Measurements from ENCODE around the gene ADGRB3.
A peak's percentile ranks its signal among the peaks of the same experiment; 100 is the strongest.
"Not testable (repeated sequence)": the region's sequence is repeated elsewhere in the genome, so short reads cannot be mapped to it uniquely, and the experiment has no call there.

The ADGRB3 gene

DNA sequence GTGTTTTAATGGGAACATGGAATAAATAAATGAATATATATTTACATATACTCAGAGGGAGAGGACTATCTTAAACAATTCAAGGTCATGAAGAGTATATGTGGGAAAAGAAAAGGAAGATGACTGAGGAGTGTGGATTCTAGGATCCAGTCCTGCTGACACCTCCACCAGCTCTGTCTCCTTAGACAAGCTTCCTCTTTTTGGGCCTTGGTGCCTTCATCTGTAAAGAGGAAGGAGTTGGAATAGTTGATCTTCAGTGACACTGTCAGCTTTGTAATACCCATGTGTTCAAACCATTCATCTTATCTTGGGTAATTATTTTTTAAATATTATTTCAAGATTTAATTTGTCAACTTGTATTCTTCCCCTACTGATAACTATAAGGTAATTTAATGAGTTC is 338.0 kb downstream of the ADGRB3 start:
- DNase-seq = no peak

DNA sequence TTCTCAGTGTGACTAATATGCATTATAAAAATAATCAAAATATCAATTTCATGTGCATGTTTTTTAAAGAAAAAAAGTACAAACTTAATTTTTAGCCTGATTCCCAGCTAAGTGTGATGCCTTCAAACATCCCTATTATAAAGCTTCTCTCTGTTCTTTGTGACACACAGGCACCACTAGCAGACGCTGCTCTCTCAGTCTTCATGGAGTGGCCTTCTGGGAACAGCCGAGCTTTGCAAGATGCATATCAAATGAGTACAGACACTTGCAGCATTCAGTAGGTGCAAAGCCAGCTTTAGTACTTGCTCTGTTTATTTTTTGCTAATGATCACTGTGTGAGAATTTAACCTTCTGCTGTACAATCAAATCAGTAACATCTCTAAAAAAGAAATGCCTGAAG is 340.0 kb downstream of the ADGRB3 start:
- DNase-seq = peak; percentile 87 to 88

DNA sequence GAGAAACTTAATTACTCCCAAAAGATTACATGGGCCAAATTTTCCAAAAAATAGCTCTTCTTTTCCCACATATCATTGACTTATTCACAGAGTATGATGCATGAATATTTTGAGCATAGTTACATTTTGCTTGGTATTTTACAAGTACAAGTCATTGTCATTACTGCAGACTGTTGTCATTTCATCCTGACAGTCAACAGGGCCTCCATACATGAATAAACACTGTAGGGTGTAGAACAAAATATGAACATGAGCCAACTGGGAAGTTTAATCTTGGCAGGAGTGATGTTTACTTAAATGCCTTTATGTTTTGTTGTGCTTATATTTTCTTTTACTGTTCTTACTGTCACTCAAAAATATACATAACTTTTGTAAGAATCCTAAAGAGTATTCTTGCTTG is 340.7 kb downstream of the ADGRB3 start:
- DNase-seq = peak in 1 of 2 experiments; percentile 25

DNA sequence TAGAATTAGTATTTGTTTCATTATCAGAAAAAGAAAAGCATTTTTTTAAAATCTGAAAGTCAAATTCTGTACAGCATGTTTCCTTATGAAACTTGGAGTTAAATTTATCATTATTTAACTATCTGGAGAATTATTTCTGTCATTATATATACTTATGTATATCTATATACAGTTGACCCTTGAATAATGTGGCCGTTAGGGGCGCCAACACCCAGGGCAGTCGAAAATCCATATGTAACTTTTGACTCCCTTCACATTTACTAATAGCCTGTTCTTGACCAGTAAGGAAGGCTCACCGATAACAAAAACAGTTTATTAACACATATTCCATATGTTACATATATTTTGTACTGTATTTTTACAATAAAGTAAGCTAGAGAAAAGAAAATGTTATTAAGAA is 341.2 kb downstream of the ADGRB3 start:
- no peak for DNase-seq

DNA sequence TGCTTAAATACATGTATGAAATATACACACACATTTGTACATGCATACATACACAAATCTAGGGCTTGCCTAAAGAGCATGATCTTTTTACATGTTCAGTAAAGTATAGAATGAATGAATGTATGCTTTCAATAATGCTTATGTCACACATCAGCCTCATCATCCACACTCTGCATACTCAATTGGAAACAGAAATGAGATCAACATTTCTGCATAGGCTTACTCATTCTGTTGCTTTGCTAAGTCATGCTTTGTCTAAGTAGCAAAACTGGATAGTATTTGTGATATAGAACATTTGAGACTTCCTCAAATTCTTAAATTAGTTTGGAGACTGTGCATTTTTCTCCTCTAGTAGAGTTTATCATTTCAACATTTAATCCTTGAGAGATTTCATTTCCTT is 343.3 kb downstream of the ADGRB3 start:
- DNase-seq = no peak

DNA sequence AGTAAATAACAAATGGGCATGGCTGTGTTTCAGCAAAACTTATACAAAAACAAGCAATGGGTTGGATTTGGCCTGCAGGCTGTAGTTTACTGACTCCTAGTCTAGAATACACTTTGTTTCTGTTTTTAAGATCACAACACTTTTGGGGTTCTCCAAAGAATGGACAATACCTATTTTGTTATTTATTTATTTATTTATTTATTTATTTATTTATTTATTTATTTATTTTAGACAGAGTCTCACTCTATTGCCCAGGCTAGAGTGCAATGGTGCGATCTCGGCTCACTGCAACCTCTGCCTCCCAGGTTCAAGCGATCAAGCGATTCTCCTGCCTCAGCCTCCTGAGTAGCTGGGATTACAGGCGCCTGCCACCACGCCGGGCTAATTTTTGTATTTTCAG is 346.6 kb downstream of the ADGRB3 start:
- DNase-seq = not testable (repeated sequence)

DNA sequence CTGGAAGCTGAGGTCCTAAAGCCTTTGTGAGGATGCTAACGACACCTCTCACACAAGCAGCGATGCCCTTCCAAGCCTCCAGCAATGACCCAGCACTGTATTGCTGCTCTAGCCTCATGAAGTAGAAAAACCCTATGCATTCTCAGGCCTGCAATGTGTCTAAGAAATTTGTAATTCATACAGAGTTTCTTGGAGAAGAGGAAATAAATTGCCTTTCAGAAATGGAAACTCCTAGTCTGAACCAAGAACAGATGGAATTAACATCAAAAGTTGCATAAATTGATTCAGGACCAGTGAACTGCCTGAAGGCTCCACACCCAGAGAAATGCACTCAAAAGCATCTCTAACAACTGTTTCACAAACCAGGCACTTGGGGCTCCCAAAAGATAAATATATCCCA is 353.6 kb downstream of the ADGRB3 start:
- DNase-seq = no peak

DNA sequence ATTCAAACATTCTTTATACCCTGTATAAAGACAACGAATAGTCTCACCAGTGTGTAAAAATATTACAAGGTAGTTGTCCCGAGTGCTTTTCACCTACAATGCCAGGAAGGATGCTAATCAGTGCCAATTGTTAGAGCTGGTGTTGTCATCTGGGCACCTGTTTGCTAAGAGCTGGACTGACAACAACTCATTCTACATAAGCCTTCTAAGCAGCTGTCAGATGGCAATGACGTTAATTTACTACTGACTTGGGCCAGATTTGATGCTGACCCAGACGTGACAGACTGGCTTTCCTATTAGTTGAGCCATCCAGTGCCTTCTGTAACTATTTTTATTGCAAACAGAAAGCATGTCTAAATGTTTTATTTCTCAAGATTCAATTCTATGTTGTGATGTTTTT is 355.2 kb downstream of the ADGRB3 start:
- no peak for DNase-seq

DNA sequence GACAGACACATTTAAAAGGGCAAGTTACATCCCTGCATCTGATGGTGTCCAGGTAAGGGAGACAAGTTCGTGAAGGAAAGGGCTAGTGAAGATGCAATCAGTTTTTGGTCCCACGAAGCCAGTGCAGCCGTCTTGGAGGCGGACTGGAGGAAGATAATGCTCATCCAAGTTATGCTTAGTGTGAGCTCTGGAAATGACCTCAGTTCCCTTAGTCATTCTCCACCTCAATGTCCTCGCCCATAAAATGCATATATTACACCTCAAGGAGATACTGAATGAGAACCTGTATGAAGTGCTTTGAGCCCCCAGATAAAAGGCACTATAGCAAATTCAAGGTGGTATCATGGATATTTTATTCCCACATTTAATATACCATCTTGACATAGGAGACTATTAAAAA is 358.8 kb downstream of the ADGRB3 start:
- DNase-seq = no peak

DNA sequence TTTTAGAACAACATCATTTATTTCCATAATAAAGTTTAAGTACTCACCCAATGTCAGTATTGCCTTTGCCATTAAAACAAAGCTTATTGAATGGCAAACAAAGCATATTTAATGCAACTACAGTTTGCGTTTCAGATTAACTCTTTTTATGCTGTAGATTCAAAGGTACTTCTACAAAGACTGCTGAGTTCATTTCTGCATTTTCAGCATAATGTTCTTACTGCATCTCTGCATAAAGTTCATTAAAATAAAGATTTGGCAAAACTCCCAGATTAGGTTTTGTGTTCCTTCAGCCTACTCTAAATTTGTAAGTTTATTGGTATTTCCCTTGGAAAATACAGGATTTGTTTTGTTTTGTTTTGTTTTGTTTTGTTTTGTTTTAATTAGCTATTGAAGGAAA is 359.4 kb downstream of the ADGRB3 start:
- DNase-seq = no peak

DNA sequence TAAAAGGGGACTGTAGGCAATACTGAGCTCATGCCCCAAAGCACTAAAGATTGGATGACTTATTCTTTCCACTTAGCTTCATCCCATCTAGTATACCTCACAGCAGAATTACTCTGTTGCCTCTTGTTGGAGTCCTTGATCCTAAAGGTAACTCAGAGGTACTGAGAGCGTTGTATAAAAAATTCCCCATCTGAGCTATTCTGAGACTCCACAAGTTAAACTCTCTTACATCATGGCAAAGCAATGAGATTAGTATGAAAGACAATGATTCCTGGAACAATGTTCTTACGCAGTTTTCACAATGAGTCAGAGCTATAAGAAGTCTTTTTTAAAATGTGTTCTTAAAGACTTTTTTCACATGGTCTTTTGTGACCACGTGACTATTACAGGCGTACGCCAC is 370.1 kb downstream of the ADGRB3 start:
- DNase-seq = no peak

DNA sequence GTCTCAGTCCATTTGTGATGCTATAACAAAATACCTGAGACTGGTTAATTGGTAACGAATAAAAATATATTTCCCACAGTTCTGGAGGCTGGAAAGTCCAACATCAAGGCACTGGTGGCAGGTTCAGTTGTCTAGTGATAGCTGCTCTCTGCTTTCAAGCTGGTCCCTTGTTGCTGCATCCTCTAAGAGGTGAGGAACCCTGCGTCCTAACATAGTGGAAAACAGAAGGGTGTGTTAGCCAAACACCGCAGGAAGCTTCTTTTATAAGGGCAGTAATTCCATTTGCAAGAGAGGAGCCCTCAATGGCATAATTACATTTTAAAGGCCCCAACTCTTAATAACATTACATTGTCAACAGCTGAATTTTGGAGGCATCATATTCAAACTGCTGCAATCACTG is 372.7 kb downstream of the ADGRB3 start:
- no peak for DNase-seq

DNA sequence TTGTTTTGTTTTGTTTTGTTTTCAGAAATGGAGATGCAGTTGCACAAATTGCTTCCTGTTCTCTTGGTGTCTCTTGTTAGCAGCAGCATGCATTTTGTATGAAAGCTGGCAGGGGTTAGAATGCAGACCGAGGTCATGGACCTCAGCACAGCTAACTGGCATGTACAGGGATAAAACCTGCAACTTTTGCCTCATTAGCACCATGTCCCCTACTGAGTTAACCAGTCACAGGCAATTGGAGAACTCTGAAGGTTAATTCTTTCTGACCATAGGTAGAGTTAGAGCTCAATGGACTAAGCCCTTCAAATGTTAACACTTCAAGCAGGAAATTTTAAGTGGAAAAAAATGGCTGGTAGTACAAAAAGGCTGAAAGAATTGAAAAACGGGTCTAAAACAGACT is 377.1 kb downstream of the ADGRB3 start:
- DNase-seq = no peak

DNA sequence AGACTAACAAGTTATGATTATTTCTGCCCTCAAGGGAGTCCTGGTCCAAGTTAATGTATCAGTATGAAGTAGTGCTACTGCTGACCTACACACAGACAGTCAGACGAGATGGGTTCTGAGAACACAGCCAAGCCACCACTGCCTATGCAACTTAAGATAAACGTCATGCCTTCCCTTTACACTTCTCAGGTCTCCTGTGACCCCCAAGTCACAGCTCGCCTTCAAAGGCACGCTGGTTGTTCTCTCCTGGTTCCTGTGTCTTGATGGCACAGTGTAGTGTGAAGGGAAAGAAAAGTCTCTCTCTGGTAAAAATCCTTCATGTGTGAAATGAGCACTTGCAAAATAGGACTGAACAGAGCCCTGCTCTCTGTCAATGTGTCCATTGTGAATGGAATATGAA is 377.8 kb downstream of the ADGRB3 start:
- peak; percentile 26 to 69 for DNase-seq

DNA sequence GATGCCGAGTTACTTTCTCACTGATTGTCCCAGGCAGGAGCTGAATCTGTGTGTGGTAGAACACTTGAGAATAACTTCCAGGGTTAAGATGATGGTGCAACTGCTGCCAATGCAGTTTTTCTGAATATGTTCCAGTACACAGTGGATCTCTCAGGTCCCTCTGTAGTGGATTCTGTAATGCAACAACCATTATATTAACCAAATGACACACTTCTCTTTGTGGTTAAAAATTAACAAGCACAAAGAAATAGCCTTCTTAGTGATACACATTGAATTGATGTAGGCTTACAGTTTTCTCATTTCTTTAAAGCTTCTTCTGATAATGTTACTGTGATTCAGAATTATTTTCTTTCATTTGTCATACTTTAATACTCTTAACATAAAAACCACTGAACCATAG is 383.8 kb downstream of the ADGRB3 start:
- no peak for DNase-seq

DNA sequence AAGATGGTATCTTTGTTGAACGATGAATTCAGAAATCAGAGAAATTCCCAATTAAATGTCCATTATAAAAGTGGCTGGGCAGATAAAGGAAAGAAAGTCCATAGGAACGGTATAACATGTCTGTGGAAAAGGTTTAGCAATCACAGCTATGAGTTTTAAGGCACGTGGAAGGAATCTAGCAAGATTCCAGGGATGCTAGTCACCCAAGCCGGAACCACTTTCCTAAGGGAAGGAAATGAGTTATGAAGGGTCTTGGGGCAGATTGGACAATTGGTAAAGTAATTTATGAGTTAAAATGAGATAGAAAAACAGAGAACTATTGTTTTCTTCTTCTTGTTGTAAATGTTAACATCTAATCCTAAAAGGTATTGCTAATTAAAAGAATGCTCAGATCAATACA is 384.8 kb downstream of the ADGRB3 start:
- DNase-seq = no peak

DNA sequence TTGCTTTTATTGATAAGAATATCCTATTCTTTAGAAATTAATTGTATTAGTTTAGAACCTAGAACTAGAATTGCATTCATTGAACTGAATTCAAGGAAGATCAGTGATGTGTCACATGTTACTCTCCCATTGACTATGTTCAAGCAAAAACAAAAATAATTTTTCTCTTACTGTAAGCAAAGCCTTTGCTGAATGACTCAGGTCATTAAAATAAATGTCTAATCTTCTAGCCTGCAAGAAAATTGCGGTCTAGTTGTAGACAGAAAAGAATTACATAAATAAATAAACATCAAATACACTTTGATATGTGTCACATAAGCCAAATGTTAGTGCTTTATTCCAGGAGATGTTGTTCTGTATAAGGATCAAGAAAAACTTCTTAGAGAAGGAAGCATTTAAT is 387.9 kb downstream of the ADGRB3 start:
- DNase-seq = no peak

DNA sequence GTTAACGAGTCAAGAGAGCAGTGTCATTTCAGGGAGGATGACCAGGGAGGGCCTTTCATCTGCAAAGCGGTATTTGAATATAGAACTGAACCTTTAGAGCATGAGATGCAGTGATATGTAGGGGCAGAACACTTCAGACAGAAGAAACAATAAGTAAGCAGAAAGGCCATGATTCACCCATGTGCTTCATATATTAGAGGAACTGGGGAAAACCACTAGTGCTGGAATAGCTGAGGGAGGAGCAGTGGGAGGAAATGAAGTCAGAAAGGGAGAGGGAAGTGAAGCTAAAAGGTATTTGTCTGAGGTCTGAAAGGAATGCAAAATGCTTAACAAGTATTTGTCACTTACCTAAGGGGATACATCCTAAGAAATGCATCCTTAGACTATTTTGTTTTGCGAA is 391.2 kb downstream of the ADGRB3 start:
- DNase-seq = no peak

DNA sequence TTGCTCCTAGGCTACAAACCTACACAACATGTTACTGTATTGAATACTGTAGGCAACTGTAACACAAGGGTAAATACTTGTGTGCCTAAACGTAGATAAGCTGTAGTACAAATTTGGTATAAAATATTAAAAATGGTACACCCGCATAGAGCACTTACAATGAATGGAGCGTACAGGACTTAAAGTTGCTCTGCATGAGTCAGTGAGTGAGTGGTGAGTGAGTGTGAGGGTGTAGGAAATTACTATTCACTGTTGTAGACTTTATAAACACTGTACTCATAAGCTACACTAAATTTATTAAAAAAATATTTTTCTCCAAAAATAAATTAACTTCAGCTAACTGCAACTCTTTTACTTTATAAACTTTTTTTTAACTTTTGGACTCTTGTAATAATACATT is 391.6 kb downstream of the ADGRB3 start:
- DNase-seq = no peak

DNA sequence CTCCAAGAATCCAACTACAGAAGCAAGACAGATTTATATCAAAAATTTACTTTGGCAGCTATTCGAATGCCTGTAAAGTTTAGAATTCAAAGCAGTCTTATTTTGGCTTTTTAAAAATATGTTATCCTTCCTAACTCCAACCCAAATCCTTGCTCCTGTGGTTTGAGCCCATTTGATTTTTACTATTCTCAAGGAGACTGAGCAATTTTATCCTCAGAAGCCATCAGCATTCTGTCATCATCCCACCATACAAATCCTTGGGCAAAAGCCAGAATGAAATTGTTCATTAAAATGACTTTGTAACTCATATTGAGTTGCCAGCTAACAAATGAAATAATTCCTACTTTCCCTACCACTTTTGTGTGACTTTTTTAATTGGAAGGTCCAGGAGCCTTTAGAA is 392.8 kb downstream of the ADGRB3 start:
- no peak for DNase-seq

DNA sequence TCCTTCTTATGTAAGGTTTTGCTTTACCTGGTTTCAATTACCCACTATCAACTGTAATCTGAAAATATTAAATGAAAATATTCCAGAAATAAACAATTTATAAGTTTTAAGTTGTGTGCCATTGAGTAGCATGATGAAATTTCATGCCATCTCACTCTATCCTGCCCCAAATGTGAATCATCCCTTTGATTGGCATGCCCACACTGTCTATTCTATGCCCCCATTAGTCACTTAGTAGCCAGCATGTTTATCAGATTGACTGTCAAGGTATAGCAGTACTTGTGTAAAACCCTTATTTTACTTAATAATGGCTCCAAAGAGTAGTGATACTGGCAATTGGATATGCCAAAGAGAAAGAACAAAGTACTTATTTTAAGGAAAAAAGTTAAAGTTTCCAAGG is 403.8 kb downstream of the ADGRB3 start:
- no peak for DNase-seq

DNA sequence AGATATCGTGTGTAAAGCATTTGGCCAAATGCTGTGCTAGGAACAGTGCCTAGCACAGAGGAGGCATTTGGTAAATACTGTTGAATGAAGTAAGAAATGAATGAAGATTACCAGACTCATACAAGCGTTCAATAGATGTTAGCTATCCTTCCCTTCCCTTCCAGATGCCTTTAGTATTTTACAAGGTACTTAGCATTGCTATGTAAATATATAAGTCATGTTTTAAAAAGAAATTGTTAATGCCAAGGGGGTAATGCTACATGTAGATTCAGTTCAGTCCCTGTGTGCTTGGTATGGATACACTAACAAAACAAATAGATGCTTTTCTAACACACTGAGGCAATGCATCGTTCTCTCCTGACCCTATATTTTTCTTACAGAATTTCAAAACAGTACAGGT is 407.2 kb downstream of the ADGRB3 start:
- DNase-seq = no peak

DNA sequence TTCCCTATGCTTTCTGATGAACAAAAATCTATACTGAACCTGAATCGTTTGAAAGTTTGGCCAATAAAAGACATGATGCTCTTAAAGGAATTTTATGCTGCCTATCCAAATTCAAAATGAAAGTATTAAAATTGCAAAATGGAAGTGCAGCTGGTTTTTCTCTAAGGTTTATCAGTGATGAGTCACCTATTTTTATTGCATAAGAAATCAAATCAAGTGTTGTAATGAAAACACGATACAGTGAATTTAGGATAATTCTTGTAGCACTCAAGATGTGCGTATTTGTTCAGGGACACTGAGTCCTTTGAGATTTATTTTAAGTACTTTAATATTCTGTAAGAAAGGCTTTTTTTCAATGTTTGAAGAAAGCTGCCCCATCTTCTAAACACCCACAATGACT is 409.5 kb downstream of the ADGRB3 start:
- no peak for DNase-seq

DNA sequence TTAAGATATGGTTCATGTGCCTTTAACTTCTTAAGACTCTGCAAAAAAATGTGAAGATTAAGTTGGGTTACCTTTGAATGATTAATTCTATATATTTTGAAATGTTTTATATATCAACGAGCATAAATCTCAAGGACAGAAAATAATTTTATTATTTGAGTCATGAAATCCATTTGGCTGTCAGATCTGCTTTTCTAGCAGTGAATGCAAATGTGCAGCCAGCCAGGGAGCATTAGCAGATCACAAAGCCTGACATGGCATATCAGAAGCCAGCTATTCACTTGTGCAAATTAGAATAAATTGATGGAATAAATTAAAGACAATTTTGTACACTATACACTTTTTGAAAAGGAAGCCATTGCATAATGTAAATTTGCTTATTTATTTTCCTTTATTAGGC is 424.3 kb downstream of the ADGRB3 start:
- peak in 1 of 2 experiments; percentile 31 for DNase-seq

DNA sequence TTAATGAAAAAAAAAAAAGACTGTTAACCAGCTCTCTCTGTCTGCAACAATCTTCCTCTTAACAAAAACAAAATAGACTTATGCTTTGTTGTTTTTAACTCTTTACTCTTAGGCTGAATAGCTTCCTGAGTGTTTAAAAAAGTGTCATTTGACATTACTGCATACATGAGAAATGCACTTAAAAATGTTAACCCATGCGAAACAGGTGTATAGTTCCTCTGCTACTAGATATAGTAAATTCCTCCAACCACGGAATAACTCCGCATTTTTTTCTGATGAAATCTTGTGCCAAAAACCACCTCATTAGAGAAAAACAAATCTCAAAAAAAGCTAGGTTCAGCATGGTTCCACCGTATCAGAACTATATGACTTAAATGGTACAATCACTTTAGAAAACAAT is 426.0 kb downstream of the ADGRB3 start:
- no peak for DNase-seq

DNA sequence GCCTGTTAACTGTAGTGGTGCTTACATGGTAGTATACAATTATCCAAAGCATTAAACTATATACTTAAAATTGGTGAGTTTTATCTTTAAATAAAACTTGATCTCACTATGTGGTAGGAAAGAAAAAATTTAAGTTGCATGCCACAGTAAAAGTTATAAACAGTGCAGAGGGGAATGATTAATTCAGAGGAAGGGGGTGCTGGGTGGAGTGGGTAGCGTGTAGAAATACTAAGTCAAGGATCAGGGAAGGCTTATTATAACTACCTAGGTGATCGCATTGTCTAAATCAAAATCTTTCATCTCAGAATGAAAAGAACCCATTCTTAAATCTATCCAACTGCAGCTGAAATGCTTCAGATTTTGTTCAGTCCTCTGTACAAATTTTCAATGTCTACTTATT is 428.3 kb downstream of the ADGRB3 start:
- DNase-seq = no peak
